Measurements from ENCODE around the gene LRP5. TPM values are rescaled to one million over a fixed set of nuclear protein-coding genes. Genes with fewer than 3 reads are reported as not detected.

Gene LRP5
- total RNA-seq, 2 donors from 2014 or later = 48.3 to 57.1 TPM

DNA sequence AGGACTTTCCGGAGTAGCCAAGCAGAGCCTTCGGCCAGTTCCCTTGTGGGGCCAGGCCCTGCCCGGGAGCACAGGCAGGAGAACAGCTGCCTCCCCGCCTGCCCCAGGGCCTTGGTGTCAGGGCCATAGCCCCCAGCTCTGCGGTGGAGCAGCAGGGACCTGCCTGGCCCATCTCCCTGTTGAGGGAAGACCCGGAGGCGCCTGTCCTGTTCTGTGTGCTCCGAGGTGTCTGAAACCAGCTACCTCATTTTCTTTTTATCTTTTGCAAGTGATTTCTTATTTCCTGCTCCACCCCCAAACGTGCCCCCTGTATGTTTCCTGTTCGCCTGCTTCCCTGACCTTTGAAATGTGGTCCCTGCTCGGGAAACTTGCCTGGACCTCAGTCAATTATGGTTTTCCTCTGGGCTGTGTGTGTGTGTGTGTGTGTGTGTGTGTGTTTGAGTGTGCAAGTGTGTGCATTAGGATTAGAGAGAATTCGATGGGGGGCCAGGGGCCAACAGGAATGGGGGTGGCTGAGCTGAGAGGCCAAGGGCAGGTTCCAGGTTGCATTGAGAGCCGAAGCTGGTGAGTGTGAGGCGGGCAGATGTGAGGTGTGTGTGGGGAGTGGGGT is 19.1 kb downstream of the LRP5 start:
- Histone ChIP-seq H3K9me3 (no peaks in the 10 kb centered on the region), H3K4me3 (no peak overlapping the region), H3K4me1 (replicated peaks) (no peaks in the 10 kb centered on the region), H3K27me3 (replicated peaks; ENCODE audit: insufficient read depth) (no peaks in the 10 kb centered on the region), H3K27ac (no peak overlapping the region), H3K36me3 (no peaks in the 10 kb centered on the region)
- TF ChIP-seq POLR2A (IDR thresholded peaks at IDR 0.05) (no peak), POLR2AphosphoS5 (IDR thresholded peaks at IDR 0.05) (no peak)
- TF ChIP-seq, protein P1, sequence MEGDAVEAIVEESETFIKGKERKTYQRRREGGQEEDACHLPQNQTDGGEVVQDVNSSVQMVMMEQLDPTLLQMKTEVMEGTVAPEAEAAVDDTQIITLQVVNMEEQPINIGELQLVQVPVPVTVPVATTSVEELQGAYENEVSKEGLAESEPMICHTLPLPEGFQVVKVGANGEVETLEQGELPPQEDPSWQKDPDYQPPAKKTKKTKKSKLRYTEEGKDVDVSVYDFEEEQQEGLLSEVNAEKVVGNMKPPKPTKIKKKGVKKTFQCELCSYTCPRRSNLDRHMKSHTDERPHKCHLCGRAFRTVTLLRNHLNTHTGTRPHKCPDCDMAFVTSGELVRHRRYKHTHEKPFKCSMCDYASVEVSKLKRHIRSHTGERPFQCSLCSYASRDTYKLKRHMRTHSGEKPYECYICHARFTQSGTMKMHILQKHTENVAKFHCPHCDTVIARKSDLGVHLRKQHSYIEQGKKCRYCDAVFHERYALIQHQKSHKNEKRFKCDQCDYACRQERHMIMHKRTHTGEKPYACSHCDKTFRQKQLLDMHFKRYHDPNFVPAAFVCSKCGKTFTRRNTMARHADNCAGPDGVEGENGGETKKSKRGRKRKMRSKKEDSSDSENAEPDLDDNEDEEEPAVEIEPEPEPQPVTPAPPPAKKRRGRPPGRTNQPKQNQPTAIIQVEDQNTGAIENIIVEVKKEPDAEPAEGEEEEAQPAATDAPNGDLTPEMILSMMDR (IDR thresholded peaks at IDR 0.05) = no peak
- no peak for DNase-seq (ENCODE audit: low spot score)
- intact Hi-C loops (cut with DNase I) = no loop called here
- WGBS = 61% methylated on average over 14 of the region's 14 CpGs

- no peak for DNase-seq (ENCODE audit: low spot score)
- intact Hi-C loops (cut with DNase I) = no loop called here
- WGBS = 79% methylated on average over 9 of the region's 9 CpGs
- Histone ChIP-seq H3K27me3 (replicated peaks; ENCODE audit: insufficient read depth) (no peaks in the 10 kb centered on the region), H3K4me1 (replicated peaks) (no peaks in the 10 kb centered on the region), H3K27ac (no peak overlapping the region), H3K36me3 (no peaks in the 10 kb centered on the region), H3K9me3 (no peaks in the 10 kb centered on the region), H3K4me3 (no peak overlapping the region)
- TF ChIP-seq, protein P1 (IDR thresholded peaks at IDR 0.05) = no peak
- no peak for TF ChIP-seq POLR2A (IDR thresholded peaks at IDR 0.05)
- TF ChIP-seq POLR2AphosphoS5 (IDR thresholded peaks at IDR 0.05) = no peak
Measured at GRCh38 chr11:68332186-68332585, 19.8 kb downstream of the LRP5 start.

DNA sequence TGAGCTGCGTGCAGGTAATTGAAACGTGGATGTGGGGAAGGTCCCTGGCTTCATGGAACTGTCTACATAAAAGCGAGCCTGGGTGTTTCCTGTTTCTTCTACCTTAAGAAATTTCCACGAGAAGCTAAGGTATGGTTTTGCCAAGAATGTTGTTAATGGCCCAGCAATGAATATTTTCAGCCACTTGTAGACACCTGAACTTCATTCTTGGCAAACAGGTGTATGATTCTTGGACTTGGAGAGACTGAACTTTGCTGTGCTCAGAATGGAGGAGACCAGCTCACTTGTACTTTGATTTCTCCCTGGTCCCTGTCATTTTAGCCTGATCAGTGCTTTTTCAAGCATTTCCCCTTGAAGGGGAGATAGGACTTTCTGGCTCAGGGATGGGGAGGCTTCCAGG is 20.8 kb downstream of the LRP5 start:
- Histone ChIP-seq H3K36me3 (no peaks in the 10 kb centered on the region), H3K27ac (no peak overlapping the region), H3K9me3 (no peaks in the 10 kb centered on the region), H3K27me3 (replicated peaks; ENCODE audit: insufficient read depth) (no peaks in the 10 kb centered on the region), H3K4me1 (replicated peaks) (no peaks in the 10 kb centered on the region), H3K4me3 (no peak overlapping the region)
- no peak for DNase-seq (ENCODE audit: low spot score)
- WGBS = 34% methylated on average over 4 of the region's 4 CpGs
- intact Hi-C loops (cut with DNase I) = no loop called here
- TF ChIP-seq POLR2AphosphoS5 (IDR thresholded peaks at IDR 0.05) = peak; percentile 23
- TF ChIP-seq, protein P1 (IDR thresholded peaks at IDR 0.05) = no peak

DNA sequence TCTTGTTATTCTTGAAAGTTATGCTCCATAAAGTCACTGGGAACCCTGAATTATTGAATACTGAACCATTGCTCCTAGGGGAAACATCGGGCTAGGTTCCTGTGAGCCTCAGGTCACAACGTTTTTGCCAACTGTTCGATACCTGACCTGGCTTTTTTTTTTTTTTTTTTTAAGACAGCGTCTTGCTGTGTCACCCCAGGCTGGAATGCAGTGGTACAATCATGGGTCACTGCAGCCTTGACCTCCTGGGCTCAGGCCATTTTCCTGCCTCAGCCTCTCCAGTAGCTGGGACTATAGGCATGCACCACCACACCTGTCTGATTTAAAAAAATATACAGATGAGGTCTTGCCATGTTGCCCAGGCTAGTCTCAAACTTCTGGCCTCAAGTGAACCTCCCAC is 22.5 kb downstream of the LRP5 start:
- TF ChIP-seq POLR2A (IDR thresholded peaks at IDR 0.05) (no peak), POLR2AphosphoS5 (IDR thresholded peaks at IDR 0.05) (no peak)
- TF ChIP-seq, protein P1 (IDR thresholded peaks at IDR 0.05) = no peak
- Histone ChIP-seq H3K4me3 (no peak overlapping the region), H3K4me1 (replicated peaks) (no peaks in the 10 kb centered on the region), H3K36me3 (no peaks in the 10 kb centered on the region), H3K9me3 (no peaks in the 10 kb centered on the region), H3K27ac (no peak overlapping the region), H3K27me3 (replicated peaks; ENCODE audit: insufficient read depth) (no peaks in the 10 kb centered on the region)
- WGBS = 90% methylated on average over 4 of the region's 4 CpGs
- DNase-seq (ENCODE audit: low spot score) = no peak
- intact Hi-C loops (cut with DNase I) = no loop called here

GRCh38 chr11:68335683-68336082 is 23.3 kb downstream of the LRP5 start:
- Histone ChIP-seq H3K4me1 (replicated peaks) (no peaks in the 10 kb centered on the region), H3K36me3 (no peaks in the 10 kb centered on the region), H3K4me3 (no peak overlapping the region), H3K27me3 (replicated peaks; ENCODE audit: insufficient read depth) (no peaks in the 10 kb centered on the region), H3K27ac (no peak overlapping the region), H3K9me3 (no peaks in the 10 kb centered on the region)
- DNase-seq (ENCODE audit: low spot score) = no peak
- TF ChIP-seq, protein P1 (IDR thresholded peaks at IDR 0.05) = no peak
- TF ChIP-seq POLR2AphosphoS5 (IDR thresholded peaks at IDR 0.05) (no peak), POLR2A (IDR thresholded peaks at IDR 0.05) (no peak)
- WGBS = 79% methylated on average over 8 of the region's 8 CpGs
- intact Hi-C loops (cut with DNase I) = no loop called here
